HCT116 (cell line): ENCODE data around the gene SORCS2. TPM values are rescaled to one million over a fixed set of nuclear protein-coding genes. Genes with fewer than 3 reads are reported as not detected.

ENCODE experiments used
- ATAC-seq: fragments of 200-7000 bp; cut with Tn5 transposase; 2 replicates; pipeline ENCODE4 v1.9.1; 2020; ENCODE audit warnings: mild to moderate bottlenecking, moderate library complexity
- BruUV-seq: library from RNA; stranded (reverse); fragments of 400-500 nt; replicated peaks from 2 replicates; lab custom pipeline; 2021; lab: Mats Ljungman, UMichigan
- CTCF ChIA-PET: fragments of 300-600 bp; sonication (Branson Sonifier 250); formaldehyde crosslinking; loops from one replicate; lab custom pipeline; 2021; ENCODE audit warnings: antibody characterized with exemption; lab: Charles Lee
- POLR2A ChIA-PET: fragments of 300-600, 350-600 bp; sonication (Branson Sonifier 250); formaldehyde crosslinking; loops from one replicate; lab custom pipeline; 2021; ENCODE audit warnings: antibody characterized with exemption; lab: Charles Lee
- RAD21 ChIA-PET, 2 experiments: fragments of 300-600 bp; sonication (Branson Sonifier 250); formaldehyde crosslinking; loops; one replicate each; lab custom pipeline; 2023; ENCODE audit warnings: low total read pairs in 2 of 2; ENCODE audit not compliant: uncharacterized antibody in 2 of 2, unreplicated experiment in 2 of 2, low non-redundant PET in 1 of 2; lab: Charles Lee
- DNase-seq: peaks from one replicate; pipeline ENCODE4 v3.0.0-alpha.2; 2010; ENCODE audit warnings: low read depth, low spot score
- H2AFZ ChIP-seq: fragments of 200-600 bp; shearing (Covaris generic), sonication (generic); 2 replicates; pipeline ENCODE4 v1.6.1; 2017; ENCODE audit warnings: low read depth, mixed run types, mixed read lengths, antibody characterized with exemption, low read length; ENCODE audit not compliant: poor library complexity, severe bottlenecking
- H3K27ac ChIP-seq: 2 replicates; pipeline ENCODE4 v1.5.1; 2012; ENCODE audit warnings: low read depth, low read length
- H3K27me3 ChIP-seq: fragments of 200-600 bp; sonication (generic); 2 replicates; pipeline ENCODE4 v1.6.1; 2016; ENCODE audit warnings: mixed run types, low read length, mixed read lengths; ENCODE audit not compliant: insufficient read depth
- H3K36me3 ChIP-seq, 2 experiments: fragments of 200-500 bp in 1 of 2; fragments of 200-600 bp in 1 of 2; sonication (Bioruptor generic) in 1 of 2; sonication (generic) in 1 of 2; 2 replicates each; pipeline versions ENCODE4 v1.5.1 to v1.6.1; 2014 to 2016; ENCODE audit warnings: low read length in 2 of 2, inconsistent platforms in 1 of 2, mixed read lengths in 1 of 2, mixed run types in 1 of 2; ENCODE audit not compliant: insufficient read depth in 2 of 2, control insufficient read depth in 1 of 2
- H3K4me1 ChIP-seq, 2 experiments: fragments of 200-600 bp in 1 of 2; sonication (generic) in 1 of 2; 2 replicates each; pipeline versions ENCODE4 v1.5.1 to v1.6.1; 2012 to 2017; ENCODE audit warnings: low read length in 2 of 2, inconsistent platforms in 1 of 2, mild to moderate bottlenecking in 1 of 2, mixed read lengths in 1 of 2, mixed run types in 1 of 2, moderate library complexity in 1 of 2; ENCODE audit not compliant: insufficient read depth in 2 of 2, control insufficient read depth in 1 of 2
- H3K4me2 ChIP-seq: fragments of 200-600 bp; sonication (generic); 2 replicates; pipeline ENCODE4 v1.6.1; 2017; ENCODE audit warnings: mixed run types, low read length, mixed read lengths
- H3K4me3 ChIP-seq, 2 experiments: fragments of 200-600 bp in 1 of 2; sonication (generic) in 1 of 2; replicated peaks in 1 of 2; 2 replicates each; pipeline ENCODE4 v1.5.1; 2011 to 2016; ENCODE audit warnings: low read length in 2 of 2, control low read depth in 1 of 2, low read depth in 1 of 2, mild to moderate bottlenecking in 1 of 2, mixed read lengths in 1 of 2, mixed run types in 1 of 2
- H3K79me2 ChIP-seq: fragments of 200-600 bp; sonication (generic); 2 replicates; pipeline ENCODE4 v1.6.1; 2017; ENCODE audit warnings: mild to moderate bottlenecking, mixed run types, low read length, moderate library complexity, mixed read lengths; ENCODE audit not compliant: insufficient read depth
- H3K9ac ChIP-seq: fragments of 200-600 bp; sonication (generic); 2 replicates; pipeline ENCODE4 v1.6.1; 2016; ENCODE audit warnings: low read length, mixed read lengths
- H3K9me2 ChIP-seq: fragments of 200-600 bp; sonication (generic), shearing (Covaris generic); 2 replicates; pipeline ENCODE4 v1.6.1; 2017; ENCODE audit warnings: mixed run types, mild to moderate bottlenecking, moderate library complexity; ENCODE audit not compliant: insufficient read depth
- H3K9me3 ChIP-seq, 2 experiments: fragments of 200-500 bp in 1 of 2; fragments of 200-600 bp in 1 of 2; sonication (Bioruptor generic) in 1 of 2; sonication (generic) in 1 of 2; 2 replicates each; pipeline ENCODE4 v1.6.1; 2014 to 2017; ENCODE audit warnings: low read length in 2 of 2, mixed read lengths in 2 of 2, inconsistent platforms in 1 of 2, low read depth in 1 of 2, mild to moderate bottlenecking in 1 of 2, mixed run types in 1 of 2, moderate library complexity in 1 of 2; ENCODE audit not compliant: control insufficient read depth in 1 of 2, insufficient read depth in 1 of 2
- H4K20me1 ChIP-seq: fragments of 200-600 bp; sonication (generic), shearing (Covaris generic); 2 replicates; pipeline ENCODE4 v1.6.1; 2017; ENCODE audit warnings: mixed run types, mild to moderate bottlenecking, moderate library complexity; ENCODE audit not compliant: insufficient read depth
- CBX3 ChIP-seq: IDR thresholded peaks from 2 replicates; pipeline ENCODE4 v1.6.1; 2012; ENCODE audit warnings: low read depth
- EGR1 ChIP-seq: IDR thresholded peaks from 2 replicates; pipeline ENCODE4 v1.6.1; 2012; ENCODE audit warnings: low read depth
- ELF1 ChIP-seq: IDR thresholded peaks from 2 replicates; pipeline ENCODE4 v1.6.1; 2012; ENCODE audit warnings: low read depth, borderline replicate concordance
- EZH2 ChIP-seq: fragments of 200-600 bp; sonication (generic); IDR thresholded peaks from 2 replicates; pipeline ENCODE4 v1.6.1; 2017; ENCODE audit warnings: antibody characterized with exemption, mixed run types
- EZH2phosphoT487 ChIP-seq: fragments of 200-600 bp; IDR thresholded peaks from 2 replicates; pipeline ENCODE4 v1.6.1; 2018; ENCODE audit warnings: antibody characterized with exemption, borderline replicate concordance
- FOSL1 ChIP-seq: IDR thresholded peaks from 2 replicates; pipeline ENCODE4 v1.6.1; 2012; ENCODE audit warnings: low read depth
- JUND ChIP-seq: IDR thresholded peaks from 2 replicates; pipeline ENCODE4 v1.6.1; 2012
- MAX ChIP-seq: IDR thresholded peaks from 2 replicates; pipeline ENCODE4 v1.6.1; 2012
- RAD21 ChIP-seq: IDR thresholded peaks from 2 replicates; pipeline ENCODE4 v1.6.1; 2012; ENCODE audit warnings: low read depth, mild to moderate bottlenecking
- SRF ChIP-seq: IDR thresholded peaks from 2 replicates; pipeline ENCODE4 v1.6.1; 2012; ENCODE audit warnings: low read depth
- ZBTB33 ChIP-seq: IDR thresholded peaks from 2 replicates; pipeline ENCODE4 v1.6.1; 2011; ENCODE audit warnings: mild to moderate bottlenecking, low read length, moderate library complexity; ENCODE audit not compliant: insufficient replicate concordance; ENCODE audit errors: extremely low read depth
- intact Hi-C: fragments of 100-400 bp; cut with micrococcal nuclease; formaldehyde crosslinking; loops from 2 replicates; pipeline ENCODE4 v1.10.0; 2022
- total RNA-seq: library from RNA; stranded (reverse); gene quantifications from one replicate; pipeline ENCODE4 v1.2.1, GENCODE V29; 2021; ENCODE audit not compliant: unreplicated experiment
- TF ChIP-seq, protein P1 (sequence below): IDR thresholded peaks from 2 replicates; pipeline ENCODE4 v1.6.1; 2012

The SORCS2 gene
- total RNA-seq, 1 experiment from 2014 or later: 0.37 TPM

- peaks cover 21% of the 10 kb centered on the region for H3K27me3 ChIP-seq
- no peak overlapping the region for H3K9ac ChIP-seq
- H3K4me3 ChIP-seq: no peak overlapping the region
- no peak overlapping the region for H3K4me2 ChIP-seq
- no peak for ATAC-seq
- no peaks in the 10 kb centered on the region for H4K20me1 ChIP-seq
- H3K79me2 ChIP-seq: no peaks in the 10 kb centered on the region
- no peaks in the 10 kb centered on the region for H3K9me2 ChIP-seq
- H3K9me3 ChIP-seq: no peaks in the 10 kb centered on the region
- H3K36me3 ChIP-seq: no peaks in the 10 kb centered on the region
- no peak for DNase-seq
- no peak overlapping the region for H3K27ac ChIP-seq
- RAD21 ChIA-PET: no interaction called here
- no peaks in the 10 kb centered on the region for H3K4me1 ChIP-seq
- POLR2A ChIA-PET: no interaction called here
- CTCF ChIA-PET: no interaction called here
- no peak overlapping the region for H2AFZ ChIP-seq
- no TSS peak for BruUV-seq
- TF ChIP-seq, protein P1, sequence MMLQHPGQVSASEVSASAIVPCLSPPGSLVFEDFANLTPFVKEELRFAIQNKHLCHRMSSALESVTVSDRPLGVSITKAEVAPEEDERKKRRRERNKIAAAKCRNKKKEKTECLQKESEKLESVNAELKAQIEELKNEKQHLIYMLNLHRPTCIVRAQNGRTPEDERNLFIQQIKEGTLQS: no peak
- TF ChIP-seq EZH2phosphoT487 (no peak), CBX3 (no peak), ZBTB33 (no peak), EZH2 (no peak), FOSL1 (no peak), RAD21 (no peak), EGR1 (no peak), JUND (no peak), MAX (no peak), SRF (no peak), ELF1 (no peak)
- intact Hi-C loops: no loop called here
These were observed 483.4 kb downstream of the SORCS2 start for GRCh38 chr4:7675612-7676320.
